Stimulated activated CD4-positive, alpha-beta T cell treated with anti-CD3 and anti-CD28 coated beads, Interleukin-2, amount 100 ng/mL, for 4 hours (primary cell): ENCODE measurements around the gene EDN3.

ENCODE experiments used
- DNase-seq: peaks from one replicate; pipeline ENCODE4 v3.0.0-alpha.2; 2020; ENCODE audit warnings: low read depth

EDN3 gene

DNA sequence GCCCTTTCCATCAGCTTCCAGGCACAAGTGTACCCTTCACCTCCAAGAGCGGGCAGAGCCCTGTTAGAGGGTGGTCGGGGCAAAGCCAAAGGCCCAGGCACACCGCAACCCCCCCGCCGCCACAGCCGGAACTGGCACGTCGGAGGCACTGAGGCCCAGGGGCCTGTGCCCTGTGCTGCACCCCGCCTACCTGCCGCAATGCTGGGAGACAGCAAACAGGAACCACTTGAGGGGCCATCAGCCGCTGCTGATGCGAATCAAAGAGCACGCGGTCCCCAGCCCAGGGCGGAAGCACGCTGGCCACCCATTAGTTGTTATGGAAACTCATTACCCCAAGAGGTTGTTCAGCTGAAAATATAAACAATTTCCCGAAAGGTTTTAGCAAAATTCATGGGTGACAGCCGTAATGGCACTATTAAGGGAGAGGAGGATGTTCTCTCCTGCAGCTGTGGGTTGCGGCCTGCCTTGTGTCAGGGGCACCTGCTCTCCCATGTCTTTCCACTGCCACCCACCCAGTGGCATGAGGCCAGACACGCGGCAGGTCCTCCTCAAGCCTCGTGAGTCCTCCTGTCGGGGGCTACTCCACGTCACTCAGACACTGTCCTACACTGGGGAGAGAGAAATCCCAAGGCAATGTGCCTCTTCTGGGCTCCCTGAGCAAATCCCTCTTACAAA lies 65.3 kb downstream of the EDN3 start:
- DNase-seq = no peak

- no peak for DNase-seq
Observed at GRCh38 chr20:59371431-59371830, 71.0 kb downstream of the EDN3 start.

- DNase-seq = no peak
Observed at GRCh38 chr20:59374261-59374660, 73.8 kb downstream of the EDN3 start.

DNA sequence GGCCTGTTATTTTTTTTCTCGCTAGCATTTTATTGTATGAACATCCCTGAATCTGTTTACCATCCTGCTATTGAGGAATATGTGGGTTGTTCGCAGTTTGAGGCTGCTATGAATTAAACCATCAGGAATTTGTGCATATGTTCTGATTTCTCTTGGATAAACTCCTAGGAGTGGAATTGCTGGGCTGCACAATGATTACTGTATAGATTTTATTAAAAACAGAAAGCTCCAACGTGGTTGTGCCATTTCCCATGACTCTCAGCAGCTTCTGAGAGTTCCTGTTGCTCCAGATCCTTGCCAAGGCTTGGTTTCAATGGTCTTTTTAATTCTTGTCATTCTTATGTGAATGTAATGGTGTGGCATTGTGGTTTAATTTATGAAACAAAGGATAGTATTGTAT lies 75.1 kb downstream of the EDN3 start:
- no peak for DNase-seq
